Upper lobe of left lung (tissue), 4 donors: ENCODE results near the gene CD44.

Experiments used
- CTCF ChIP-seq, 6 experiments: fragments of 450-650 bp in 4 of 6; fragments of 200-600 bp in 2 of 6; sonication (generic) in 2 of 6; IDR thresholded peaks; one replicate each; pipeline ENCODE4 v1.5.1; 2016 to 2019; ENCODE audit warnings: antibody characterized with exemption in 6 of 6
- POLR2A ChIP-seq, 4 donors: fragments of 450-650 bp; IDR thresholded peaks; one replicate each; pipeline ENCODE4 v1.5.1; 2016 to 2017; ENCODE audit warnings: antibody characterized with exemption in 4 of 4, mild to moderate bottlenecking in 2 of 4

GRCh38 chr11:35192347-35192746 lies 53.4 kb downstream of the CD44 start:
- TF ChIP-seq CTCF (IDR thresholded peaks at IDR 0.05), result no peak
- no peak for TF ChIP-seq POLR2A (IDR thresholded peaks at IDR 0.05)
